GM08714 (cell line): ENCODE results near the gene DCDC2.
"Not testable (repeated sequence)": the region's sequence is repeated elsewhere in the genome, so short reads cannot be mapped to it uniquely, and the experiment has no call there.

Experiments
- H3K4me3 ChIP-seq: fragments of 200-500 bp; sonication (Bioruptor generic); 2 replicates; pipeline ENCODE4 v1.5.1; 2014; ENCODE audit warnings: mild to moderate bottlenecking, low read length, inconsistent platforms
- ZNF274 ChIP-seq: IDR thresholded peaks from 2 replicates; pipeline ENCODE4 v1.6.1; 2012; ENCODE audit warnings: mild to moderate bottlenecking, low read depth, low read length

Gene DCDC2

GRCh38 chr6:24273096-24273870 is 84.6 kb downstream of the DCDC2 start:
- no peak overlapping the region for H3K4me3 ChIP-seq
- TF ChIP-seq ZNF274: no peak

DNA sequence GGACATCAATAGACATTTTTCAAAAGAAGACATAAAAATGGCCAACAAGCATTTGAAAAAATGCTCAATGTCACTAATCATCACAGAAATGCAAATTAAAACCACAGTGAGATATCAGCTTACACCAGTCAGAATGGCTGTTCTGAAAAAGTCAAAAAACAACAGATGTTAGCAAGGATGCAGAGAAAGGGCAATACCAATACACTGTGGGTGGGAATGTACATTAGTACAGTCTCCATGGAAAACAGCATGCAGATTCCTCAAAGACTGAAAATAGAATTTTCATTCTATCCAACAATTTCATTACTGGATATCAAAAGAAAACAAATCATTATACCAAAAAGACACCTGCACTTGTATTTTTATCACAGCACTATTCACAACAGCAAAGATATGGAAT is 85.3 kb downstream of the DCDC2 start:
- no peak for TF ChIP-seq ZNF274
- H3K4me3 ChIP-seq: no peak overlapping the region

DNA sequence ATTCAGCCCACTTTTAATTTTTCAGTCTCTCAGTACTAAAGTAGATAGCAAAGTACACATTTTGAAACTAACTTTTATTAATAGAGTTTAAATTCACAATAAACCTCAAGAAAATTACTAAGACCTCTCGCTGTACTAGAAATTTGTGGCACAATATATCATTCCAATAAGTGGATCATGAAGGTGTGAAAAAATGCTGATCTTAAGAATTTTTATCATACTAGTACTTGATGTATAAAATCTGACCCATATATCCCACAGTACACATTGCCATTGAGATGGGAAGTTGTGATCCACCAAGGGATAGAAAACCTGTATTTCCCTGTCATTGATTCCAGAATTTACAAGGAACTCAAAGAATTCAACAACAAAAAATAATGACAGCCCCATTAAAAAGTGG is 85.7 kb downstream of the DCDC2 start:
- H3K4me3 ChIP-seq: no peak overlapping the region
- TF ChIP-seq ZNF274: no peak

- no peak overlapping the region for H3K4me3 ChIP-seq
- no peak for TF ChIP-seq ZNF274
These were observed 87.8 kb downstream of the DCDC2 start for GRCh38 chr6:24270011-24270410.

DNA sequence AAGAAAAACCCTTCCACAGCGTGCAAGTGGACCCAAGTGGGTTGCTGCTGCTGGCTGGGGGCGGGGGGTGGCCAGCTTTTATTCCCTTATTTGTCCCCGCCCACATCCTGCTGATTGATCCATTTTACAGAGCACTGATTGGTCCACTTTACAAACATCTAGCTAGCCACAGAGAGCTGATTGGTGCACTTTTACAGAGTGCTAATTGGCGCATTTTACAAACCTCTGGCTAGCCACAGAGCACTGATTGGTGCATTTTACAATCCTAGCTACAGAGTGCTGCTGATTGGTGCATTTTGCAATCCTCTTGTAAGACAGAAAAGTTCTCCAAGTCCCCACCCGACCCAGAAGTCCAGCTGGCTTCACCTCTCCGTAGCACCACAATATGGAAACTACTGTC is 99.6 kb downstream of the DCDC2 start:
- H3K4me3 ChIP-seq: not testable (repeated sequence)

GRCh38 chr6:24257282-24257681 is 100.6 kb downstream of the DCDC2 start:
- TF ChIP-seq ZNF274: no peak
- no peak overlapping the region for H3K4me3 ChIP-seq

DNA sequence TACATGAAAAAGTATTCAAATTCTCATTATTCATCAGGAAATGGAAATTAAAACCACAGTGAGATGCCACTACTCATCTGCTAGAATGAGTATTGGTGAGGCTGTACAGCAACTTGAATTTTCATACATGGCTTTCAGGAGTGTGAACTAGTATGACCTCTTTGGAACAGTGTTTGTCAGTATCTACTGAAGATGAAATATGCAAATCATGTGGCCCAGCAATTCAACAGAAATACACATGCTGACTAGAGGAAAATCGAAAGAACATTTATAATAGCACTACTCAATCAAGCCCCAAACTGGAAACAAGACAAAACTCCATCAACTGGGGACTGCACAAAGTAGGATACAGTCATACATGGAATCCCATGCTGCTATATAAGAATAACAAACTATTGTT is 102.2 kb downstream of the DCDC2 start:
- no peak for TF ChIP-seq ZNF274
- no peak overlapping the region for H3K4me3 ChIP-seq

- TF ChIP-seq ZNF274: no peak
- no peak overlapping the region for H3K4me3 ChIP-seq
These were observed 104.5 kb downstream of the DCDC2 start for GRCh38 chr6:24253360-24253759.

GRCh38 chr6:24252280-24252679 is 105.6 kb downstream of the DCDC2 start:
- no peak for TF ChIP-seq ZNF274
- H3K4me3 ChIP-seq: no peak overlapping the region

GRCh38 chr6:24251339-24251738 is 106.5 kb downstream of the DCDC2 start:
- no peak for TF ChIP-seq ZNF274
- no peak overlapping the region for H3K4me3 ChIP-seq

GRCh38 chr6:24249926-24250325 is 107.9 kb downstream of the DCDC2 start:
- H3K4me3 ChIP-seq: no peak overlapping the region
- no peak for TF ChIP-seq ZNF274

DNA sequence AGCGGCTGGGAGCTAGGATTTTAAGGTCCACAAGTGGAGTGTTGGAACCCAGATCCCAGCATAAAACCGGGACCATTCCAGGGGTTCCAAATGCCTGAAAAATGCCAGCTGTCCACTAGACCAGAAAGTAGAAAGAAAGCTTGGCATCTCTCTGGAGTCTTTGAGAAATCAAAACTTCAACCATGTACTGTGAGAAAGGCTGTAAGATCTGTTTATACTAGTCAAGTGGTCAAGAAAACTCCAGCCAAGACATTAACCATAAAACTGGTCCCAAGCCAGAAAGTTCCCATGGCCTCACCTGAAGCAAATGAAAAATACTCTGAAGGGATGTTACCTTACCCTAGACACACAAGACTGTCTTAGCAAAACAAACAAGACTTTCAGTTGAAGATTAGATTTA is 112.6 kb downstream of the DCDC2 start:
- no peak for TF ChIP-seq ZNF274
- no peak overlapping the region for H3K4me3 ChIP-seq

DNA sequence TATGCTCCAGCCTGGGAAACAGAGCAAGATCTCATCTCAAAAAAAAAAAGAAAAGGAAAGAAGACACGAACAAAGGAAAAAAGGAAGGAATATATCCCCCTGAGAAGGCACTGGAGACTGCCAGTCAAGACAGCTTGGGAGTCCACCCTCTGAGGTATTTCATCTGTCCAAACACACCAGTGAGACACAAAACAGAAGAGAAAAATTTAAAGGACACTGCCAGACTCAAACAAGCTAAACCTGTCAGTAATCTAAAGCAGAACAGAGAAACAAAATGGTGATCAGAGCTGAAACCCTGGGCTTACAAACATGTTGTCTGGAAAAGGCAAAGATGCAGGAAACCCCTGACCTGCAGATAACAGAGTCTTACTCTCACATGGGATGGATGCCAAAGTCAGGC is 114.9 kb downstream of the DCDC2 start:
- no peak overlapping the region for H3K4me3 ChIP-seq
- no peak for TF ChIP-seq ZNF274

- H3K4me3 ChIP-seq: not testable (repeated sequence)
These were observed 116.1 kb downstream of the DCDC2 start for GRCh38 chr6:24241779-24242178.

DNA sequence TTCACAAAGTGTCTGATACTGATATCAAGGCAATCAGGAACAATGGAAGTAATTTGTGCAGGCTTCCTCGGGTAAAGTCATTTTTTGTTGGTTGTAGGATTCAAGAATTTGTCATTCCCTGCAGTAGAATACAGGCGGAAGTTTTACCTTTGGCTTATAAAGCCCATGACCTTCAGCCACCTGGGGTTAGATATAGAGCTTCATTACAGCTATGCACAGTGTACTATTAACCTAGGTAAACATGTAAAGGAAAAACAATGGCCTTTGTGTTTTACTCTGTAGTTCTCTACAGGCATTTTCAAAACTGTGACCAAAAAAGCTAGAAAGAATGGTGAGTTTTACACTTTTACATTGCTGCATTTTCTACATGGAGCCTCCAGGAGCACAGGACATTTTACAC is 116.9 kb downstream of the DCDC2 start:
- TF ChIP-seq ZNF274: no peak

GRCh38 chr6:24240380-24240928 is 117.4 kb downstream of the DCDC2 start:
- no peak for TF ChIP-seq ZNF274
- H3K4me3 ChIP-seq: no peak overlapping the region

More for the DNA sequence above, 116.9 kb downstream of the DCDC2 start:
- H3K4me3 ChIP-seq: no peak overlapping the region
